Measurements from ENCODE around the gene RIPOR2.
"Not testable (repeated sequence)": the region's sequence is repeated elsewhere in the genome, so short reads cannot be mapped to it uniquely, and the experiment has no call there.

RIPOR2 gene

DNA sequence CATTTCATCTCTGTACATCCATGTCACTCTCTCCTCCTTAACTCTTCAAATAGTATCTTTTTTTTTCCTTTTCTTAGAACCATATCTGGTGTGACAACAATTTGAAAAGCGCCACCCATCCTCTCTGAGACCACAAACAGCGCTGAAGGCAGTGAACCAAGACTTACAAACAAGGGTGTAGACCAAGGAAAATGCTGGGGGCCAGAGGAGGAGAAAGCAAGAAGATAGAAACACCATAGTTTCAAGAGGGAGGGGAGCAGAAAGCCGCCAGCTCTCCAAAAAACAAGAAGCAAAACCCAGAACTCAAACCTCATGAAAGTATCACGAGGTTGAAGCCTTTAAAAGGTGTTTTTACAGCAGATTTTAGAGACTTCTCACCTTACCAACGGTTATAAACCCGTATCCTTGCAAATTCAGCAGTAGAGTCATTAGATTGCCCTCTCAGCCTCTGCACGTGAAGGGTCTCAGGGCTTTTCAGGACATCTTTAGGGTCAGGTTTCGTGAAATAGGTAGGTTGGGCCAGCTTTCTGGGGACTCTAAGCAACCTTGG is 13.3 kb upstream of the RIPOR2 start:
- CTCF ChIA-PET, result interaction anchor here (0.7 to 1.2 kb wide), 4 partner anchors 15 to 386 kb away, joined by 3 to 6 read pairs (median 4); no protein-coding TSS in a partner anchor
- TF ChIP-seq ZNF155 (tag by site-specific recombination; IDR thresholded peaks at IDR 0.05), result no peak
- TF ChIP-seq, protein P1, sequence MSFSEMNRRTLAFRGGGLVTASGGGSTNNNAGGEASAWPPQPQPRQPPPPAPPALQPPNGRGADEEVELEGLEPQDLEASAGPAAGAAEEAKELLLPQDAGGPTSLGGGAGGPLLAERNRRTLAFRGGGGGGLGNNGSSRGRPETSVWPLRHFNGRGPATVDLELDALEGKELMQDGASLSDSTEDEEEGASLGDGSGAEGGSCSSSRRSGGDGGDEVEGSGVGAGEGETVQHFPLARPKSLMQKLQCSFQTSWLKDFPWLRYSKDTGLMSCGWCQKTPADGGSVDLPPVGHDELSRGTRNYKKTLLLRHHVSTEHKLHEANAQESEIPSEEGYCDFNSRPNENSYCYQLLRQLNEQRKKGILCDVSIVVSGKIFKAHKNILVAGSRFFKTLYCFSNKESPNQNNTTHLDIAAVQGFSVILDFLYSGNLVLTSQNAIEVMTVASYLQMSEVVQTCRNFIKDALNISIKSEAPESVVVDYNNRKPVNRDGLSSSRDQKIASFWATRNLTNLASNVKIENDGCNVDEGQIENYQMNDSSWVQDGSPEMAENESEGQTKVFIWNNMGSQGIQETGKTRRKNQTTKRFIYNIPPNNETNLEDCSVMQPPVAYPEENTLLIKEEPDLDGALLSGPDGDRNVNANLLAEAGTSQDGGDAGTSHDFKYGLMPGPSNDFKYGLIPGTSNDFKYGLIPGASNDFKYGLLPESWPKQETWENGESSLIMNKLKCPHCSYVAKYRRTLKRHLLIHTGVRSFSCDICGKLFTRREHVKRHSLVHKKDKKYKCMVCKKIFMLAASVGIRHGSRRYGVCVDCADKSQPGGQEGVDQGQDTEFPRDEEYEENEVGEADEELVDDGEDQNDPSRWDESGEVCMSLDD (tag by site-specific recombination; IDR thresholded peaks at IDR 0.05), result no peak
- TF ChIP-seq ZNF214 (tag by site-specific recombination; IDR thresholded peaks at IDR 0.05; ENCODE audit: borderline replicate concordance), result no peak
- TF ChIP-seq GLIS2 (tag by site-specific recombination; IDR thresholded peaks at IDR 0.05), result no peak
- TF ChIP-seq PRDM1 (tag by site-specific recombination; IDR thresholded peaks at IDR 0.05), result no peak
- TF ChIP-seq ZNF23 (tag by site-specific recombination; IDR thresholded peaks at IDR 0.05; ENCODE audit: borderline replicate concordance), result no peak
- TF ChIP-seq ZNF184 (tag by site-specific recombination; IDR thresholded peaks at IDR 0.05), result no peak
- TF ChIP-seq, protein P2, sequence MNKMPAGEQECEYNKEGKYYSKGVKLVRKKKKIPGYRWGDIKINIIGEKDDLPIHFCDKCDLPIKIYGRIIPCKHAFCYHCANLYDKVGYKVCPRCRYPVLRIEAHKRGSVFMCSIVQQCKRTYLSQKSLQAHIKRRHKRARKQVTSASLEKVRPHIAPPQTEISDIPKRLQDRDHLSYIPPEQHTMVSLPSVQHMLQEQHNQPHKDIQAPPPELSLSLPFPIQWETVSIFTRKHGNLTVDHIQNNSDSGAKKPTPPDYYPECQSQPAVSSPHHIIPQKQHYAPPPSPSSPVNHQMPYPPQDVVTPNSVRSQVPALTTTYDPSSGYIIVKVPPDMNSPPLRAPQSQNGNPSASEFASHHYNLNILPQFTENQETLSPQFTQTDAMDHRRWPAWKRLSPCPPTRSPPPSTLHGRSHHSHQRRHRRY (tag by site-specific recombination; IDR thresholded peaks at IDR 0.05), result no peak
- TF ChIP-seq ZBTB48 (tag by site-specific recombination; IDR thresholded peaks at IDR 0.05), result no peak
- TF ChIP-seq ZNF366 (tag by site-specific recombination; conservative IDR thresholded peaks at IDR 0.05), result no peak
- TF ChIP-seq ZNF785 (tag by site-specific recombination; IDR thresholded peaks at IDR 0.05), result no peak
- TF ChIP-seq, protein P3, sequence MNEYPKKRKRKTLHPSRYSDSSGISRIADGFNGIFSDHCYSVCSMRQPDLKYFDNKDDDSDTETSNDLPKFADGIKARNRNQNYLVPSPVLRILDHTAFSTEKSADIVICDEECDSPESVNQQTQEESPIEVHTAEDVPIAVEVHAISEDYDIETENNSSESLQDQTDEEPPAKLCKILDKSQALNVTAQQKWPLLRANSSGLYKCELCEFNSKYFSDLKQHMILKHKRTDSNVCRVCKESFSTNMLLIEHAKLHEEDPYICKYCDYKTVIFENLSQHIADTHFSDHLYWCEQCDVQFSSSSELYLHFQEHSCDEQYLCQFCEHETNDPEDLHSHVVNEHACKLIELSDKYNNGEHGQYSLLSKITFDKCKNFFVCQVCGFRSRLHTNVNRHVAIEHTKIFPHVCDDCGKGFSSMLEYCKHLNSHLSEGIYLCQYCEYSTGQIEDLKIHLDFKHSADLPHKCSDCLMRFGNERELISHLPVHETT (tag by site-specific recombination; IDR thresholded peaks at IDR 0.05), result no peak
- Histone ChIP-seq H3K36me3 (ENCODE audit: control insufficient read depth in 2 of 2, insufficient read depth in 1 of 2, low read length in 2 of 2) (no peaks in the 10 kb centered on the region), H3K9me3 (ENCODE audit: control insufficient read depth, insufficient read depth, low read depth, low read length) (no peaks in the 10 kb centered on the region; the same call in 1 of the 2 replicates), H3K4me3 (ENCODE audit: low read depth, low read length) (no peak overlapping the region), H3K4me1 (ENCODE audit: control insufficient read depth, insufficient read depth, low read length) (no peaks in the 10 kb centered on the region), H3K27ac (ENCODE audit: extremely low read depth, low read depth, low read length) (no peak overlapping the region)
- POLR2A ChIA-PET, result interaction anchor here (0.7 kb wide), 1 partner anchor 8 kb away, joined by 3 read pairs; no protein-coding TSS in a partner anchor

DNA sequence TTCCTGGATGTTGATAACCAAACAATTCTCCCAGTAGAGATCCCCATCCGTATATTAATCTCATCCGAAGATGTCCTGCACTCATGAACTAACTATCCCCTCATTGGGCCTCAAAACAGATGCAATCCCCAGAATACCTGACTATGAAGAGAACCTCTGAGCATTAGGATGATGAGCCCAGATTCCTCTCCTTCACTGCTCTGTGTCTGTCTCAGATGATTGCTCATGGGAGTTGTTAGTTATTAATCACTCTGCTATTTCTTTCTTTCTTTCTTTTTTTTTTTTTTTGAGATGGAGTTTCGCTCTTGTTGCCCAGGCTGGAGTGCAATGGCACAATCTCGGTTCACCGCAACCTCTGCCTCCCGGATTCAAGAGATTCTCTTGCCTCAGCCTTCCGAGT is 12.5 kb upstream of the RIPOR2 start:
- H3K36me3 ChIP-seq (ENCODE audit: control insufficient read depth in 2 of 2, insufficient read depth in 1 of 2, low read length in 2 of 2); H3K4me3 ChIP-seq (ENCODE audit: low read depth, low read length); H3K27ac ChIP-seq (ENCODE audit: extremely low read depth, low read depth, low read length); H3K9me3 ChIP-seq (ENCODE audit: control insufficient read depth, insufficient read depth, low read depth, low read length); H3K4me1 ChIP-seq (ENCODE audit: control insufficient read depth, insufficient read depth, low read length): not testable (repeated sequence)
- CTCF ChIA-PET, result interaction anchor here (0.7 to 0.9 kb wide), 2 partner anchors 15 to 385 kb away, joined by 3 to 6 read pairs; no protein-coding TSS in a partner anchor
- POLR2A ChIA-PET, result interaction anchor here (0.7 kb wide), 1 partner anchor 9 kb away, joined by 3 read pairs; no protein-coding TSS in a partner anchor

DNA sequence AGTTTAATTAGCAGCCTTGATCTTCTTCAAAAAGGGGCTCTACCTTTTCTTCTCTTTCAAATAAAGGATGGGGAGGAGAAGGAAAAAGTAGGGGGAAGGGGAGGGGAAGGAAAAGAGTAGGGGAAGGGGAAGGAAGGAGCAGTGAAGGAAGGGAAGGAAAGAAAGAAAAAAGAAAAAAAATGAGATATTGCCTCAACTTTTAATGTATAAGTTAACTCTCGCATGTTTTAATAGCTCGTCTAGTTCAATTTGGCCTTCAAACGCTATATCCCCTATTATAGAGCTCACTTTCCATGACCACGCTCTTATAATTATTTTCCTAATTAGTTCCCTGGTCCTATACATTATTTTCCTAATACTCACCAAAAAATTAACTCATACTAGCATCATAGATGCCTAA is 11.9 kb upstream of the RIPOR2 start:
- Histone ChIP-seq H3K4me1 (ENCODE audit: control insufficient read depth, insufficient read depth, low read length) (no peaks in the 10 kb centered on the region), H3K4me3 (ENCODE audit: low read depth, low read length) (no peak overlapping the region), H3K36me3 (ENCODE audit: control insufficient read depth in 2 of 2, insufficient read depth in 1 of 2, low read length in 2 of 2) (no peaks in the 10 kb centered on the region), H3K9me3 (ENCODE audit: control insufficient read depth, insufficient read depth, low read depth, low read length) (no peaks in the 10 kb centered on the region; the same call in 1 of the 2 replicates), H3K27ac (ENCODE audit: extremely low read depth, low read depth, low read length) (no peak overlapping the region)
- ChIA-PET CTCF (interaction anchor here (0.9 kb wide), 1 partner anchor 14 kb away, joined by 3 read pairs; no protein-coding TSS in a partner anchor), POLR2A (no interaction called here)
- TF ChIP-seq, protein P4, sequence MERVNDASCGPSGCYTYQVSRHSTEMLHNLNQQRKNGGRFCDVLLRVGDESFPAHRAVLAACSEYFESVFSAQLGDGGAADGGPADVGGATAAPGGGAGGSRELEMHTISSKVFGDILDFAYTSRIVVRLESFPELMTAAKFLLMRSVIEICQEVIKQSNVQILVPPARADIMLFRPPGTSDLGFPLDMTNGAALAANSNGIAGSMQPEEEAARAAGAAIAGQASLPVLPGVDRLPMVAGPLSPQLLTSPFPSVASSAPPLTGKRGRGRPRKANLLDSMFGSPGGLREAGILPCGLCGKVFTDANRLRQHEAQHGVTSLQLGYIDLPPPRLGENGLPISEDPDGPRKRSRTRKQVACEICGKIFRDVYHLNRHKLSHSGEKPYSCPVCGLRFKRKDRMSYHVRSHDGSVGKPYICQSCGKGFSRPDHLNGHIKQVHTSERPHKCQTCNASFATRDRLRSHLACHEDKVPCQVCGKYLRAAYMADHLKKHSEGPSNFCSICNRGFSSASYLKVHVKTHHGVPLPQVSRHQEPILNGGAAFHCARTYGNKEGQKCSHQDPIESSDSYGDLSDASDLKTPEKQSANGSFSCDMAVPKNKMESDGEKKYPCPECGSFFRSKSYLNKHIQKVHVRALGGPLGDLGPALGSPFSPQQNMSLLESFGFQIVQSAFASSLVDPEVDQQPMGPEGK (tag by site-specific recombination; IDR thresholded peaks at IDR 0.05), result no peak
- no peak for TF ChIP-seq ZNF585B (tag by site-specific recombination; IDR thresholded peaks at IDR 0.05)
- TF ChIP-seq ZNF37A (tag by site-specific recombination; IDR thresholded peaks at IDR 0.05), result no peak

All from HEK293 (cell line).